Activated CD4-positive, alpha-beta T cell treated with anti-CD3 and anti-CD28 coated beads for 36 hours (primary cell): ENCODE results near the gene ACTR5. TPM values are rescaled to one million over a fixed set of nuclear protein-coding genes. Genes with fewer than 3 reads are reported as not detected.
A peak's percentile ranks its signal among the peaks of the same experiment; 100 is the strongest.
"Not testable (repeated sequence)": the region's sequence is repeated elsewhere in the genome, so short reads cannot be mapped to it uniquely, and the experiment has no call there.

Source experiments
- ATAC-seq: fragments of 200-7000 bp; cut with Tn5 transposase; one replicate; pipeline ENCODE4 v1.10.0; 2021; ENCODE audit warnings: mild to moderate bottlenecking, moderate library complexity
- CTCF ChIA-PET: fragments of 350-600 bp; sonication (Branson Sonifier 250); formaldehyde crosslinking; loops from one replicate; lab custom pipeline; 2021; ENCODE audit warnings: antibody characterized with exemption; lab: Charles Lee
- POLR2A ChIA-PET: fragments of 350-600 bp; sonication (Branson Sonifier 250); formaldehyde crosslinking; loops from one replicate; lab custom pipeline; 2021; ENCODE audit warnings: antibody characterized with exemption, inconsistent platforms; lab: Charles Lee
- DNase-seq: peaks from one replicate; pipeline ENCODE4 v3.0.0-alpha.2; 2020
- H3K27ac Mint-ChIP-seq: one replicate; pipeline ENCODE4 v1.8.0; 2021; ENCODE audit warnings: mixed read lengths
- H3K27me3 Mint-ChIP-seq: one replicate; pipeline ENCODE4 v1.8.0; 2021; ENCODE audit warnings: mixed read lengths
- H3K36me3 Mint-ChIP-seq: one replicate; pipeline ENCODE4 v1.8.0; 2021; ENCODE audit warnings: low read depth, mixed read lengths
- H3K4me1 Mint-ChIP-seq: one replicate; pipeline ENCODE4 v1.8.0; 2021; ENCODE audit warnings: mixed read lengths
- H3K4me3 Mint-ChIP-seq: one replicate; pipeline ENCODE4 v1.8.0; 2021; ENCODE audit warnings: mild to moderate bottlenecking, moderate library complexity, mixed read lengths
- H3K9me3 Mint-ChIP-seq: one replicate; pipeline ENCODE4 v1.8.0; 2021; ENCODE audit warnings: low read depth, mixed read lengths
- intact Hi-C, 2 experiments: fragments of 100-400 bp; cut with DNase I in 1 of 2; cut with micrococcal nuclease in 1 of 2; formaldehyde crosslinking; loops; one replicate each; pipeline versions ENCODE4 v1.14.2 to v1.15.1; 2022 to 2024; cut with DNase I, micrococcal nuclease
- total RNA-seq, 2 experiments: library from RNA; stranded (reverse); gene quantifications; one replicate each; pipeline ENCODE4 v1.2.3, GENCODE V29; 2021

ACTR5 gene
- total RNA-seq, 2 experiments from 2014 or later, result 6.3 to 8.4 TPM

DNA sequence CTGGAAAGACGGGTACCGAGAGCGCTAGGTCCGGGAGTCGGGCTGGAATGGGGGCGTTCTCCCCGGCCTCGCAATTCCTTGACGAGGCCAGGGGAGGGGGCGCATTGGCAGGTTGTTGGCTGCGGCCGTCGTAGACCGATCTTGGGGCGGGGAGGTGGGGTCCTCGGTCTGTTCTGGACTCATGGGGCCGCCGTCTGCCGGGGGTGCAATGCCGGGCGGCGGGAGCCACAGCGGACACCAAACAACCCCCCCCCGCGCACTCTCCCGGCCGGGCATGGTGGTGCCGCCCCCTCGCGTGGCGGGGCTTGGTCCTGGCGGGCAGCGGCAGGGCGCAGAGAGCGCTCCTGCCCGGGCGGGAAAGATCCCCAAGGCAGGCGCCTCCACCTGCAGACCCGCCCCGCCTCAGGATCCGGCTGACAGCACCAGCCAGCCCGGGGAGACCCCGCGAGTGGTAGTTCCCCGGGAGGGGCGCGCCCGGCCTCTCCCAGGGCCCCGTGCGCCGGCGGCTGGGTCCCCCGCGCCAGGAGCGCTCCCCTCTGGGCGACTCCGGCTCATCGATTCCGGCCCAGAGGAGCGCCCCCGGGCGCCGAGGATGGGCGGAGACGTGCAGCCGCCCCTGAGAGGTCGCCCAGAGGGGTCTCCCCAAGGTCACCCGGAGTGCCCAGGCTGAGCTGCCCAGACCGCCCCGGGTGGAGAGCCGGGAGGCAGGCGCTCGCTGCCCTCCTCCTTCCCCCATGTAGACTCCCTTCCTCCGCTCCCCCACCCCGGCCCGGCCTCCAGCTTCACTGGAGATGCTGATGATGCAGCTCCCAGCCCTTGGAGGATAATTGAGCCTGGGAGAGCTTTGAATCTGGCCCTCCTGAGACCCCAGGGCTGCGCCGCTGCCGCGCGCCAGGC is 57.9 kb downstream of the ACTR5 start:
- intact Hi-C loops, result loop anchor here (1.0 to 2.0 kb wide), 10 partner anchors 27 to 157 kb away; partner anchors contain the start of genes ACTR5 (in 2 of the 2) and DHX35 (in 1 of the 2)
- DNase-seq, result peak; percentile 67
- H3K4me3 Mint-ChIP-seq, result peak overlapping the region; percentile 86
- POLR2A ChIA-PET, result interaction anchor here (1.0 to 1.2 kb wide), 4 partner anchors 37 to 87 kb away, joined by 3 to 9 read pairs (median 3); no protein-coding TSS in a partner anchor
- H3K36me3 Mint-ChIP-seq, result peaks cover 43% of the 10 kb centered on the region
- H3K4me1 Mint-ChIP-seq, result peaks cover 52% of the 10 kb centered on the region
- H3K27me3 Mint-ChIP-seq, result no peaks in the 10 kb centered on the region
- peak overlapping the region; percentile 93 for H3K27ac Mint-ChIP-seq
- CTCF ChIA-PET, result interaction anchor here (0.6 to 5.4 kb wide), 14 partner anchors 16 to 230 kb away, joined by 3 to 51 read pairs (median 4); no protein-coding TSS in a partner anchor
- H3K9me3 Mint-ChIP-seq, result no peaks in the 10 kb centered on the region
- ATAC-seq, result peak; percentile 23

DNA sequence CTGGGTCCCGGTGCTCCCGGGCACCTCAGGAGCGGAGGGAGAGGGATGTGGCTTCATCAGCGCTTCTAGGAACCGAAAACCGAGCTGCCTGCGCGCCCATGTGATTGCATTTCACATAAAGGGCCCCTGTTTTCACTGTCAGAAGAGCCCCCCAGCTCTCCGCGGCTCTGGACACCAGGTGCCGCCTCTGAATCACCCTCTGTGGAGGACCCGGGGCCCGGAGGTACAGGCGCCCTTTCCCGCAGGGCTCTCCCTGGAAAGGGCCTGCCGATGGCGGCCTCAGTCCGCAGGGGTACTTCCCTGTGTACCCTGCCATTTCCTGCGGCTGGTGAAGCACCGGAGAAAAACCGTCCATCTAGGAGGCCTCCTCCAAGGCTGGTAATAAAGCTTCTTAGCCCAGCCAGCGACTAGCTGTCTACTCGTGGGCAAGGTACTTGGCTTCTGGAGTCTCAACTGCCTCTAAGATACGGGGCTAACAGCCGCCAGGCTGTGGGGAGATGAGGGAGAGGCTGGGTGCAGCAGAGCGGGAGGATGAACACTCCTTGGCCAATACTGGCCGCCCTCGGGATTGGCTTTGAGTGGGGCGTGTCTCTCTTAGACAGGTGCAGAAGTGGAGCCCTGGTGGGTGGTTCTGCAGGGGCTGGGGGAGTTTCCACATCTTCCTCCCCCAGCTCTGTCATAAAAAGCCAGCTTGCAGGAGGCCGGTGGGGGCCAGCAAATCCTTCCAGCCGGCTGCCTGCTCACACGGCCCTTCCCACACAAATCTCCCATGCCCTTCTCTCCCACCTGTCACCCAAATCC is 58.8 kb downstream of the ACTR5 start:
- intact Hi-C loops, result loop anchor here (1.0 to 2.0 kb wide), 2 partner anchors 86 to 156 kb away; partner anchors contain the start of gene DHX35 (in 1 of the 2)
- DNase-seq, result peak; percentile 59
- Mint-ChIP-seq H3K27ac (peak overlapping the region; percentile 80), H3K9me3 (no peaks in the 10 kb centered on the region), H3K36me3 (peaks cover 50% of the 10 kb centered on the region), H3K4me3 (peak overlapping the region; percentile 81), H3K27me3 (no peaks in the 10 kb centered on the region), H3K4me1 (peaks cover 59% of the 10 kb centered on the region)
- peak; percentile 15 for ATAC-seq
- ChIA-PET CTCF (interaction anchor here (0.5 to 5.4 kb wide), 13 partner anchors 9 to 229 kb away, joined by 3 to 51 read pairs (median 3); no protein-coding TSS in a partner anchor), POLR2A (interaction anchor here (1.1 to 1.2 kb wide), 2 partner anchors 36 to 66 kb away, joined by 3 to 9 read pairs; no protein-coding TSS in a partner anchor)

DNA sequence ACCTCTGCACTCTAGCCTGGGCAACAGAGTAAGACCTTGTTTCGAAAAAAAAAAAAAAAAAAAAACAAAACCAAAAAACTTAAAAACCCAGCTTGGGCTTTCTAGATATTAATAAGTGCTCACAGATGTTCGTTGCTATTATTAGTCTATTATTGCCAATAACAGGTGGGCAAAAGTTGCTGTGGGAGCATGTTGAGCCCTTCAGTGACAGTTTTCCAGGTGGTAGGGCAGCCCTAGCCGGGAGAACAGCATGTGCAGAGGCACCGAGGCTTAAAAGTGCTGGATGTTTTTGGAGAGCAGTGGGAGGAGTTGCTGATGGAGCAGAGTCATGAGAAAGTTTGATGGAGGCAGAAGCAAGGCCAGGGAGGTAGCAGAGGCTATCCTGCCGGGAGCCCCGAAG is 61.7 kb downstream of the ACTR5 start:
- intact Hi-C loops, result no loop called here
- H3K36me3 Mint-ChIP-seq, result peaks cover 61% of the 10 kb centered on the region
- no peak overlapping the region for H3K4me3 Mint-ChIP-seq
- no peaks in the 10 kb centered on the region for H3K27me3 Mint-ChIP-seq
- peak overlapping the region; percentile 11 for H3K27ac Mint-ChIP-seq
- DNase-seq (no peak), ATAC-seq (no peak)
- POLR2A ChIA-PET, result no interaction called here
- peaks cover 67% of the 10 kb centered on the region for H3K4me1 Mint-ChIP-seq
- CTCF ChIA-PET, result interaction anchor here (0.6 to 1.2 kb wide), 2 partner anchors 21 to 69 kb away, joined by 3 read pairs; no protein-coding TSS in a partner anchor
- H3K9me3 Mint-ChIP-seq, result no peaks in the 10 kb centered on the region

DNA sequence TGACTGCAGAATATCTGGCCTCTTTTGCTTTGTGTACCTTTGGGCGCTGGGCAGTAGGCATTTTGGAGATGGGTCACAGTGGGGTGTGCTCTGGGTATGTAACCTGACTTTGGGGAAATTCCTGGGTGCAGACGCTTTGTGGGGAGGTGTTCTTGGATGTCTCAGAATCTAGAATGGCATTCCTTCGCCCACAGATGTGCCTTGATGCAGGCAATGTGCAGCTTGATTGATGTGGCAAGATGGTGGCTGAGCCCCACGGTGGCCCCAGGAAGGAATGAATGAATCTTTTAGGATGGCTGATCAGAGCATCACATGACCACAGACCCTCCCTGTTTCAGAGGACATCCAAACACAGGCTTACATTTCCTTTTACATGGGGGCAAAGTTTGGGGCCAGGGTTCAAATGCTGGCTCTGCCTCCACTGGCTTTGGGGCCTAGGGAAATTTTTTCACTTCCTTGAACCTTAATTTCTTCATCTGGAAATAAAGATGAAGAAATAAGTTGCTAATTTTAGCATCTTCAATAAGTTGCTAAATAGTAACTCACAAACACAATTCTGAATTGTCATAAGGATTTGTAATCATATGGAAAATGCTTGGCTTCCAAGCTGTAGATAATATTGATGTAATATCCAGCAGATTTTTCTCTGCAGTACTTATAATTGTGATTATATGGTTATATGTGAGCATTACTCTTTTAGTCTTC is 62.8 kb downstream of the ACTR5 start:
- Mint-ChIP-seq H3K36me3 (peaks cover 71% of the 10 kb centered on the region), H3K27ac (peak overlapping the region; percentile 72), H3K27me3 (no peaks in the 10 kb centered on the region), H3K4me1 (peaks cover 76% of the 10 kb centered on the region), H3K9me3 (no peaks in the 10 kb centered on the region), H3K4me3 (no peak overlapping the region)
- ChIA-PET CTCF (interaction anchor here (1.2 kb wide), 1 partner anchor 21 kb away, joined by 3 read pairs; no protein-coding TSS in a partner anchor), POLR2A (no interaction called here)
- ATAC-seq, result no peak
- intact Hi-C loops, result no loop called here
- DNase-seq, result no peak

DNA sequence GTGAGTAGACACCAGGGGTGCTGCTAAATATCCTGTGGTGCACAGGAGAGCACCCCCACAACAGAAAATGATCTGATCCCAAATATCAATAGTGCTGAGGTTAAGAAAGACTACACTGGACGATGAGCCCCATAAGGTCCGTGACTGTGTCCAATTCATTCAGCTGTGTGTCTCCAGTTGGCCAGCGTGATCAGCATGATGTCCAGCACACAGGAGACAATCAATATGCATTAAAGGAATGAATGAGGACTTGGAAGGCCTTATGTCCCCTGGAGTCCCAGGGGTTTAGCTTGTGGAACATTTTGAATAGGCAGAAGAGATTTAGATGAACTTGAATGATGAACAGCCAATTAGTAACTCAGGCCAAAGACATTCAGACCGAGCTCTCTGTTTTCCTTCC is 63.5 kb downstream of the ACTR5 start:
- intact Hi-C loops, result loop anchor here in 1 of 2 experiments (2.0 kb wide), 1 partner anchor 15 kb away; no protein-coding TSS in a partner anchor
- Mint-ChIP-seq H3K9me3 (no peaks in the 10 kb centered on the region), H3K27ac (peak overlapping the region; percentile 55), H3K27me3 (no peaks in the 10 kb centered on the region), H3K4me3 (no peak overlapping the region), H3K4me1 (peaks cover 82% of the 10 kb centered on the region), H3K36me3 (peaks cover 77% of the 10 kb centered on the region)
- ChIA-PET POLR2A (no interaction called here), CTCF (interaction anchor here (1.0 to 1.3 kb wide), 3 partner anchors 21 to 82 kb away, joined by 3 to 4 read pairs (median 3); no protein-coding TSS in a partner anchor)
- DNase-seq, result no peak
- ATAC-seq, result no peak

DNA sequence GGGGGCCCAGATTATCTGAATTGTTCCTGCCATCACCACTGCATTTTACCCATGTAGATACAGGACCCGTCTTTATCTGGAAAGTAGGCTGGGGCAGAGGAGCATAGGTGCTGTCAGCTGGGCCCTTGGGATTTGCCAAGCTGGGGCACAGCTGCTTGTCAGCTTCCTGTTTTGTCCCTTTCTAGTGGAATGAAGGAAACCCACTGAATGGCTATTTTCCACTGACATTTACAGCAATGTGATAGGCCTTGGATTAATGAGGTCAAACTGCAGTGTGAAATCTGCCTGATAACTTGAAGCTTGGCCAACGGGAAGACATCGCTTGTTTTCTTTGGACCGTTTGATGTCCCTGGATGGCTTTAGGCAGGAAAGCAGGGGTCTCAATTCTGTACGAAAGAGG is 63.9 kb downstream of the ACTR5 start:
- ChIA-PET CTCF (interaction anchor here (1.0 to 1.3 kb wide), 3 partner anchors 20 to 81 kb away, joined by 3 to 4 read pairs (median 3); no protein-coding TSS in a partner anchor), POLR2A (no interaction called here)
- peaks cover 86% of the 10 kb centered on the region for H3K4me1 Mint-ChIP-seq
- intact Hi-C loops, result loop anchor here in 1 of 2 experiments (2.0 kb wide), 1 partner anchor 15 kb away; no protein-coding TSS in a partner anchor
- no peaks in the 10 kb centered on the region for H3K9me3 Mint-ChIP-seq
- no peak for DNase-seq
- peak overlapping the region; percentile 55 for H3K27ac Mint-ChIP-seq
- H3K36me3 Mint-ChIP-seq, result peaks cover 78% of the 10 kb centered on the region
- no peak overlapping the region for H3K4me3 Mint-ChIP-seq
- no peak for ATAC-seq
- H3K27me3 Mint-ChIP-seq, result no peaks in the 10 kb centered on the region

DNA sequence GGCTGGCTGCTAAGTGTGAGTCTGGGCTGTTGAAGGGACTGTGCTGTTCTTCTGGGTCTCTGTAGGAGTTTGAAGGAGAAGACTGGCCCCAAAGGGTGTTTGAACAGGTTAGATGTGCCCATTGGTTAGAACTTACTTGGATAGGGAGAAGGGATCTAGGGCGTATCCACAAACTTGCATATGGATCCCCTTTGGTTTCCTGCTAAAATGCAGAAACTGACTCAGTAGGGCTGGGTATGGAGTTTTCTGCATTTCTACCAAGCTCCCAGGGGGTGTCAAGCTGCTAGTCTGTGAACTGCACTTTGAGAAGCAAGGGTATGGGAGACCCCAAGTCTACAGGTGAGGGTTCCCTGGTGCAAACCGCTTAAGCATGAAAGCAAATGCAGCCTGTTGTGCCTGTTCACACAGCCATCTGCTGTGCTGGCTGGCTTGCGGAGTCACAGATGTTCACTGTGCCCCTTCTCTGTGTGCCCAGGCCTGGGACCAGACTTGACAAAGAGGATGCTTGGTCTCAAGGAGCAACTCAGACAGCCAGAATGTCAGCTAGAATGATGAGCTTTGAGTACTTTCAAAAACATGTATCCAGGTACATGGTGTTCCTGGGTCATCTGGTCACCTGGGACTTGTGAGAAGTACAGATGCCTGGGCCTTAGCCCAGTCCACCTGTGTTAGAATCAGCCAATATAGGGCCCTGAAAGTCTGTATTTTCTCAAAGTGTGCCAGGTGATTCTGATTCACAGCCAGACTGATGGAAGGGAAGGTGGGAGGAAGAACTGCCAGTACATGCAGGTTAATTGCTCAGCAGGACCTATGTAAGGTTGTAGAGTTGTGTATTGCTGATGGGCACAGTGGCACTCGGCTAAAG is 64.7 kb downstream of the ACTR5 start:
- H3K4me3 Mint-ChIP-seq, result no peak overlapping the region
- peak overlapping the region; percentile 72 for H3K27ac Mint-ChIP-seq
- H3K27me3 Mint-ChIP-seq, result no peaks in the 10 kb centered on the region
- intact Hi-C loops, result loop anchor here in 1 of 2 experiments (2.0 kb wide), 1 partner anchor 14 kb away; no protein-coding TSS in a partner anchor
- peaks cover 75% of the 10 kb centered on the region for H3K36me3 Mint-ChIP-seq
- DNase-seq, result no peak
- peaks cover 87% of the 10 kb centered on the region for H3K4me1 Mint-ChIP-seq
- ChIA-PET CTCF (interaction anchor here (1.0 to 1.3 kb wide), 3 partner anchors 19 to 80 kb away, joined by 3 to 4 read pairs (median 3); no protein-coding TSS in a partner anchor), POLR2A (interaction anchor here (0.6 kb wide), 1 partner anchor 64 kb away, joined by 4 read pairs; no protein-coding TSS in a partner anchor)
- H3K9me3 Mint-ChIP-seq, result no peaks in the 10 kb centered on the region
- ATAC-seq, result no peak

DNA sequence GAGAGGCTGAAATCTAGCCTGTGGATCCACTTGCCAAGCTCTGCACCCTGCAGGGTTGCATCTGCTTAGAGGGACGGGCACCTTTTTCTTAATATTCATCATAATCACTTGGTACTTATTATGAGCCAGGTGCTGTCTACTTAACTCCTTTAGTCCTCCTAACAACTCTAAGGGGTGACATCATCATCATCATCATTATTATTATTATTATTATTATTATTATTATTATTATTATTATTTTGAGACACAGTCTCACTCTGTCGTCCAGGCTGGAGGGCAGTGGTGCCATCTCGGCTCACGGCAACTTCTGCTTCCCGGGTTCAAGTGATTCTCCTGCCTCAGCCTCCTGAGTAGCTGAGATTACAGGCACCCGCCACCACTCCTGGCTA is 65.3 kb downstream of the ACTR5 start:
- H3K9me3 Mint-ChIP-seq, DNase-seq, H3K4me3 Mint-ChIP-seq, H3K27me3 Mint-ChIP-seq, CTCF ChIA-PET, ATAC-seq: not testable (repeated sequence)
- peaks cover 85% of the 10 kb centered on the region for H3K4me1 Mint-ChIP-seq
- intact Hi-C loops, result loop anchor here in 1 of 2 experiments (2.0 kb wide), 1 partner anchor 13 kb away; no protein-coding TSS in a partner anchor
- peaks cover 75% of the 10 kb centered on the region for H3K36me3 Mint-ChIP-seq
- POLR2A ChIA-PET, result interaction anchor here (0.6 kb wide), 1 partner anchor 63 kb away, joined by 4 read pairs; no protein-coding TSS in a partner anchor
- peak overlapping the region; percentile 42 for H3K27ac Mint-ChIP-seq

DNA sequence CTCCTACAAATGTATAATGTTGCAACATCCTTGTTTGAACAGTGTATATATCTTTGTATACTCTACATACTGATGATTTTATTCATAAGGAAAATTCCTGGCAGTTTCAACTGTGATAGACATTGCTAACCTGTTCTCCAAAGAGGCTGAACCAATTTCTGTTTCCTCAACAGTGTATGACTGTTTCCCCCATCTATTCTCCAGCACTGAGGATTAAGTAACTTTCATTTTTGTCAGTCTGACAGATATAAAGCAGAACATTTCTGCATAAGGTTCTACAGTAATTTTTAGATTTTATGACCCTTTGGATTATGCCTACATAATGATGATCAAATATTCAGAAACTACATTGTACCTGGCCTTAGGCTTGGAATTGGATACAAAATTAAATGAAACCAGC is 67.2 kb downstream of the ACTR5 start:
- Mint-ChIP-seq H3K4me1 (peaks cover 71% of the 10 kb centered on the region), H3K9me3 (no peaks in the 10 kb centered on the region), H3K36me3 (peaks cover 70% of the 10 kb centered on the region), H3K4me3 (no peak overlapping the region), H3K27ac (no peak overlapping the region), H3K27me3 (no peaks in the 10 kb centered on the region)
- POLR2A ChIA-PET, result no interaction called here
- DNase-seq (no peak), ATAC-seq (no peak)
- intact Hi-C loops, result no loop called here
- CTCF ChIA-PET, result interaction anchor here (0.5 to 1.6 kb wide), 3 partner anchors 8 to 67 kb away, joined by 3 to 4 read pairs (median 3); no protein-coding TSS in a partner anchor
